ENCODE data around the gene ARHGDIB.

- TF ChIP-seq E2F4 (IDR thresholded peaks at IDR 0.05; ENCODE audit: low read depth, low read length) = no peak
- TF ChIP-seq STAT3 (IDR thresholded peaks at IDR 0.05; ENCODE audit: low read depth, low read length) = no peak
- TF ChIP-seq CREB1 (IDR thresholded peaks at IDR 0.05; ENCODE audit: low read depth) = no peak
- no peak for TF ChIP-seq MYB (IDR thresholded peaks at IDR 0.05; ENCODE audit: borderline replicate concordance, low read depth, low read length)
- no peak for TF ChIP-seq BRCA1 (IDR thresholded peaks at IDR 0.05; ENCODE audit: low read depth, low read length)
- TF ChIP-seq PKNOX1 (IDR thresholded peaks at IDR 0.05) = no peak
- TF ChIP-seq CTCF (IDR thresholded peaks at IDR 0.05 in 2 of 3, conservative IDR thresholded peaks at IDR 0.05 in 1 of 3; ENCODE audit: control insufficient read depth in 2 of 3, extremely low read depth in 1 of 3, insufficient read depth in 1 of 3, low read depth in 3 of 3, low read length in 3 of 3) = no peak
- TF ChIP-seq YY1 (IDR thresholded peaks at IDR 0.05; ENCODE audit: low read depth, low read length) = no peak
- no peak for TF ChIP-seq BCL11A (IDR thresholded peaks at IDR 0.05; ENCODE audit: low read depth, low read length)
- TF ChIP-seq CHD2 (IDR thresholded peaks at IDR 0.05; ENCODE audit: borderline replicate concordance, low read depth, low read length) = no peak
- TF ChIP-seq POLR2A (IDR thresholded peaks at IDR 0.05; ENCODE audit: low read depth, low read length) = no peak
- no peak for TF ChIP-seq SMARCA5 (IDR thresholded peaks at IDR 0.05)
Observed at GRCh38 chr12:14964406-14964805, 3.0 kb upstream of the ARHGDIB start.

Data from GM12878 (cell line).